ENCODE data around the gene PROM1.

Gene PROM1

DNA sequence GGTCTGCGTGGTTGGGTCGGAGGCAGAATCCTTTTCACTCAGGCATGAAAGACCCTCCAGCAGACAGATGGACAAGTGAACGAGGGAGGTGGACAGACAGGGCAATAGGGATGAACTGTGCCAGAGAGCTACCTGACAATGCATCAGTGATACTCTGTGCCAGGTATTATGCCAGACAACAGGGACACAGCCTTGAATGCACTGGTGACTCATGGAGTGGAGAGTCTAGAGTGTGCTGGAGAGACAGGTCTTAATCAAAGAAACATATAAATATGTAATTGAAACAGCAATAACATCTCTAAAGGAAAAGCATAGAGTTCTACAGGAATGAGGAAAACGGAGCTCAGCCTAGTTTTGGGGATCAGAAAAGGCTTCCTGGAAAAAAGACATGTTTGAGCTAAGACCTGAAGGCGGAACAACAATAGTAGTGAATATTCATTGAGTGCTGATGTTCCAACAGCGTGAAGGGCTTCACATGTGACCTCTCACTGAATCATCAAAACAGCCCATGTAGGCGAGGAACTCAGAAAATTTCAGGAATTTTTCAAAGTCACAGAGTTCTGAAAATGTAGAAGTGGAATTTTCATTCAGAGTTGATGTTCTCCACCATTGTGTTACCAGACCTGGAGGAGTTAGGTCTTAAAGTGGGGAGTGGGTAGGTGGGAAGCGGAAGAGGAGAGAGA lies 100.8 kb downstream of the PROM1 start:
- DNase-seq, result peak in 1 of 3 donors; percentile 25

DNA sequence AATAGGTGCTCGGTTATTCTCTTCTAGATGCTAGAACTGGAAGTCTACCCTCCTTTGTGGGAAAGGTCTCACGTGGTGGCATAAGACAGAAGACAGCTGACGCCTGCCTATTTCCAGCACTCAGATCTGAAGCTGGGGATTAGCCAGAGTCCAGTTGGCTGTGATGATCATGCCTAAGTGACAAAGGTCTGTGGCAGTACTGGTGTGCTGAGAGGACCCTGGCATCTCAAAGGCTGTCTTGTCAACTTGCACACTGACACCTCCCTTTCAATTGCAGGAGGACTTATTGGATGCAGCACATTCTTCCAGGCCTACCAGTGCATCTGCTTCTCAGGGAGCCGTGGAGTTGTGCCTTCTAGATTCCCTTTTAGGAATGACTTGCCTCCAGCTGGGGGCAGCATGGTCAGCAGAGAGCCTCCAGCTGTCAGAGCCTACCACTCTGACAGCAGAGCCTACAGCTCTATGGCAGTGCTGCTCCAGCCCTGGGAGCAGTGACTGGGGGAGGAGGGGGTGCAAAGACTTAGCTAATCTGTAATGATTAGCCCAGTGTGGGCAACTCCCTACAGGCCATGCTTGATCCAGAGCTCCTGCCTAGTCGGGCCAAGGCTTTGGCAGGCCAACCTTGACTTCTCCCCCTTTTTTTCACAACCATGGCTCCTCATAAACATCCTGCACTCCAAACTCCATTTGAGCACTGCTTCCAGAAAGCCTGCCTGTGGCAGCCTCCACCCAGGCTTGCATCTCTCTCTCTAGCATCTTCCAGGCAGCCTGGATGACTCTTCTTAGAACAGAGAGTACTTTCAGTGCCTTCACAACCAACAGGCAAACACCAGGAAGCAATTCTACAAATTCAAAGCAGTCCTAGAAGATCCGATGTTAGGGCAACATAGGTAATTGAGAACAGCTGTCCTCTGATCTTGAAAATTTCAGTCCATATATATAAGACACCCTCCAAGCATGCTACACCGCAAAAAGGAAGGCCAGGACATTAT lies 107.1 kb downstream of the PROM1 start:
- DNase-seq, result no peak

DNA sequence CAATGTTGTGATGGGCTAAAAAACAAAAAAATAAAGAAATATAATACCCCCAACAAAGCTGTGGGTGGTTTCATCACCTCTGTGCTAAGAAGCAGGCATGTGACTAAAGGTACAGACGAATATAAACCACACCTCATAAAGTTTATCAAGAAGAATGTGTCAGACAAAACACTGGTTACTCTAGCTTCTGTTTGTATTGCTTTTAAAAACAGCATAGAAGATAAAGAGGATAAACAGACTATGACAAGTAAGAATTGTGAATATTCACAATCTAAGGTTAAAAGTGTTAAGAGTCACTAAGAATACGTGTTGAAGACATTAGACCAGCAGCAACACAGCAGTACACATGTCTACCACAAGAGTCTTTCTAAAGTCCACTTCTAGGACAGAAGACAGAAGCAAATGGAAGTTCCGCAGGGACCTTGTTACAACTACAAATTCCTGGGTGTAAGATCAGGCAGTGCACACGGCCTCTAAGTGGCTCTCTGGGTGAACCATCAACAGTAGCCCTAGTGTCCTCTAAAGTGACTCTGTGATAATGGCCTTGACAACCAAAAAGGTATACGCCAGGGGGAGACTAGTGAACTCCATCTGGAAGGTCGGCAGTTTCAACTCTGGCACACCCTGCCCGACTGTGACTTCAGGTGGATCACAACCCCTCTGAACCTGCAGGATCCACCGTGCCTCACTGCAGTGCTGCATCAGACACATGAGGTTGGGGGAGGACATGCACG lies 112.6 kb downstream of the PROM1 start:
- no peak for DNase-seq

DNA sequence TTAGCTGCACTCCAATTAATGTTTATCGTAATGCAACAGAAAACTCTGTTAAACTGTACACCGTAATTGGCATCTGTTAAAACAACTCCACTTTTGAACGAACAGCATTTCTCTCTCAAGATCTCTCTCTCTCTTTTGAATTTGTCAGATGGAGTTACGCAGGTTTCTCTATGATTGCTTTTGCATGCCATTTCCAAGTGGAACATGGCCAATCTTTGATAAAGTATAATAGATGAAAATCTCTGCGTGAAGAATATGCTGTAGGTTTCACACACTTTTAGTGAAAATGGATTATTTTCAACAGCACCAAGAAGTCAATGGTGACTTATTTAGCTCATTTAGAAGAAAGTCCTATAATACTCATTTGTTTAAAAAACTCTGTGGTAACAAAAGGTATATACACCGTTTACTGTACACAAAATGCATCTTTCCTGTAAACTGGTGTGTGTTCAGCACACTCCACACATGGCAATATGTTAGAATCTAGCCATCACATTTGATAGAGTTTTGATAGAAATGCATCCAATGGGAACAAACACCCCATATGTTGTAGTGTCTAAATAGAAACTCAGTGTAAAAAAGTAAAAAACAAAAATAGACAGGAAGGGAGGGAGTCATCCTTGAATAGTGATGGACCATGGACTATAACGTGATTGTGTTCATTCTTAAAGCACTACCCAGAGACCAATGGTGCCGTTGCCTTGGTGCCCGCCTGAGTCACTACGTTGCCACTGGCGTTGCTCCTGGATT lies 115.1 kb downstream of the PROM1 start:
- no peak for DNase-seq

DNA sequence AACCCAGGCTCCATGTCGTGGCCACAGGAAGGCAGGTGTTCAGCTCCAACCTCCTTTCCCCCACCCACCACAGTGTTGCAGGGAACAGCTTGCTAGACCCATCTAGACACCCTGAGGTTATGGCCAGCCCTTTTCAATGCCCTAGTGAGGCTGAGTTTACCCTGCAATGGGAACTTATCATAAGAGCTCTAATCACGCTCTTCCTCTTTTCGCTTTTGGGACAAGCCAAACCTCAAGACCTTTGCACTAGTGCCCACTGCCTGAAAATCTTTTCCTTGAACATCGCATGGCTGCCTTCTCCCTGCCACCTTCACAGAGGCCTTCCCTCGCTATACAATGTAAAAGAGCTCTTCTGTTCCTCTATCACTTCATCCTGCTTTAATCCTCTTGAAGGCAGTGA lies 118.5 kb downstream of the PROM1 start:
- peak in 2 of 3 donors; percentile 21 to 39 for DNase-seq

DNA sequence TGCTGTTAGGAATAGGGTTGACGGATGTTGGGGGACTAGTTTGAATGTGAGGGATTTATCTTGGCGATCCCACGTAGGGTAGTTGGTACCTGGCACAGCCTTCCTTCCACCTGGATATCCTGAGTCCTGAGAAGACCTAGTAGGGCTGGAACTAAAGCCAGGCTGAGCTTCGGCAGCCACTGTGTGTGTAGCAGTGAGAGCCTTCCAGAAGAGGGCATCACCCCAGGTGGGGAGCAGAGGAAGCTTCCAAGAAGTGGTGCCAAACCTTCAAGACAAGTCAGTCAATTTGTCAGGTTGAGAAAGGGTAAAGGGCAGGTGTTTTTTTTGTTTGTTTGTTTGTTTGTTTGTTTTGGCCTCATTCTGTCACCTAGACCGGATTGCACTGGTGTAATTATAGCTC lies 119.7 kb downstream of the PROM1 start:
- DNase-seq, result no peak

DNA sequence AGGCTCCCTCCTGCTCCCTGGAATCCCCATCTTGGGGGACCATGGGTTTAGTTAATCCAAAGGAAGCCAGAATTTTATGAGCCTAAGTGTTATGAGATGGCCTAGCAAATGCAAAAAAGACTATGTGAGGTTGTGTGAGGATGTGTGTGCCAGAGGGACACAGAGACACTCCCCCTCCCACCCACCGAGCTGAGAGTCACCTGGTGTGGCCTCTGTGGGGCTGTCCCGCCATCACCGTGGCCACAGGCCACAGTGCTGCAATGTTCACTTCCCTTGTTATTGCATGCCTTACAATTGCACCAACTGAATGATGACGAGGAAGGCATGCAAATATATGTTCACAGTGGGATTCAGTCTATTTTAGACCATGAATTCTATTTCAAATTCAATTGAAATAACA lies 120.2 kb downstream of the PROM1 start:
- peak; percentile 59 to 75 (median 61) for DNase-seq

DNA sequence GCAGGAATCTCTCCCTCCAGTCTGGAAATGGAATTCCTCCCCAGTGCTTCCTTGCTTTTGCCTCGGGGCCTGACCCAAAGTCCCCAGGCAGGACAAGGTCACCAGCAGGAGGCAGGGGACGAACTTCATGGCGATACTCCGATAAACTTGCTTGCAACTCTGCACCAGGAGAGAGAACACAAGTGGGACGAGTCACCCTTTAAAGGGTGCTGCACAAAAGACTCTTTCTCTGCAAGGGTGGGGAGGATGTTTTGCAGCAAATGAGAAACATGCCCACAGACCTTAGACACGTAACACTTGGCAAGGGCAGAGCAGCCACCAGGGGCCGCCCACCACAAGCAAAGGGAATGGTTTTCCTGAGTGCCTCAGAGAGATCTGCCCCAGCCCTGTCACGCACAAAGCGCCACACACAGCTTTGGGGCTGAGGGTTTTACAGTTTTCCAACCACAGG lies 120.8 kb downstream of the PROM1 start, which contains the start of gene FGFBP2:
TSS of gene FGFBP2 (minus strand) at position 175 of the 451 bp plus-strand sequence. CDS start at position 129, 46 bp downstream.
- DNase-seq, result peak; percentile 48 to 64 (median 51)

DNA sequence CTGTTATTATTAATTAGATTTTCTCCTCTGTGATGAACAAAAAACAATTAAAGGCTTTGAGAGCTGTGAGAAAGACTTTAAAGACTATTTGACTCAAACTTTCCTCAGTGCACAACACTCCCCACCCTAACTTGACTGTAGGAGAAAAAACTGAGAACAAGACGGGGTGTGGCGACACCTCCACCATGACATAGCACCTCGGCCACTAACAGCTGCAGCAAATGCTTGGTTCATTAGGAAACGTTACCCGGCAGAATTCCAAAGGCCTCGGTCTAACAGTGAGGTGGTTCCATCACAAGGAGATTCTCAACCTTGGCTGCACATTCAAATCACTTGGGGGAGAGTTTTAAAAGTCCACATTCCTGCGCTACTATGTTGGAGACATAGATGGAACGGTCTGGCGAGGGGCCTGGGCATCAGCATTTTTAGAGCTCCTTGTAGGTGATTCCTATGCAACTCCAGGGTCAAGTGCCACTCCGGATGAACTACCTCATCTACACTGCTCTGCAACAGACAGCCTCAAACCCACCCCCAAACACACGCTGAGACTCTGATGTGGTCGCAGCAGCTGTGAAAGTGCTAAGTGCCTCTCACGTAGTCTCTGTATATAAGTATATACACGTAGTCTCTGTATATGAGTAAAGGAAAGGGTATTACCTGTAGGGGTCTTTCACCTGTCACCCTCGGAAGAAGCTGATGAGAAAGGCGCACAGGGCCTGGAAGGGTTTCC lies 121.9 kb downstream of the PROM1 start:
- no peak for DNase-seq

DNA sequence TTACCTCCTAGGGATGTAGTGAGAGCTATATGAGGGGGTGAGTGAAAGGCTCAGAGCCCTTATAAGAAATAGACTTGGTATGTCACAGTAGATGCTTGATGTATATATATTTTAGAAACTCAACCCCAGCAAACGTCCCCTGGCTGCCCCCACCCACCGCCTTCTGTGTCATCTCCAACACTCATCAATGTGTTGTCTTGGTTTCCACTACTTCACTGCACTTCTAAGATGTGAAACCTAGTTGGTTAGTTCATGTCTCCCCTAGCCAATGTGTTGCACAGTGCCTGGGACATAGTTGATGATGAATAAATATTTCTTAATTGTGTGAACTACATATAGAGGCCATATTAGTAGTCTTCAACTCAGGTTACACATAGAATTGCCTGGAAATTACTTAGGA lies 125.3 kb downstream of the PROM1 start:
- DNase-seq, result peak in 1 of 3 donors; percentile 36

DNA sequence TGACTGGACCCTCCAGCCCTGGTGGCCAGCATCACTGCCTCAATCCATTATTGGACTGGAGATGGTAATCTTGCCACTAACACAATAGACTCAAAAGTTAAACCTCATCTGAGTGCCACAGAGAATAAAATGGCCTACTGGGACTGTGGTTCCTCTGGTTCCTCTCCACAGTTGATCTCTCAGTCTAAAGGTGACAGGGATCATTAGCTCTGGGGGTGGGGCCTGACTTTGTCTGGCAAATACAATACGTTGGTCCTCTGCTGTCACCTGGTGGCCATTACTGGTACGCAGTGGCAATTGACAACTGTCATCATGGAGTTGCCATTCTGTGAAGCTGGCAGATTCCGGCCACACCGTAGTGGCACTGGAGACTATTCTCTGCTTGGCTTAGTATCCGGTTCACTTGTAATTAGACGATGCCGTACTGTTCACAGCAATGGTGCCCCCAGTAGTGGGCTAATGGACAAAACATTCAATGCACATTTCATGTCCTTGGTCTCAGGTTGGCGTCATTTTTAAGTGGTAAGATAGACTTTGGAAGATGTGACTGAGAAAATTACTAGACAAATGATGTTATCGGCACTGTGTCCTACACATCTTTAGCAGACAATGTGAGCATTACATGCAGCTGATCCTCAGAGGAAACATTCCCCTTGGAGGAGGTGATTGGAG lies 127.5 kb downstream of the PROM1 start:
- peak; percentile 88 to 92 (median 91) for DNase-seq

DNA sequence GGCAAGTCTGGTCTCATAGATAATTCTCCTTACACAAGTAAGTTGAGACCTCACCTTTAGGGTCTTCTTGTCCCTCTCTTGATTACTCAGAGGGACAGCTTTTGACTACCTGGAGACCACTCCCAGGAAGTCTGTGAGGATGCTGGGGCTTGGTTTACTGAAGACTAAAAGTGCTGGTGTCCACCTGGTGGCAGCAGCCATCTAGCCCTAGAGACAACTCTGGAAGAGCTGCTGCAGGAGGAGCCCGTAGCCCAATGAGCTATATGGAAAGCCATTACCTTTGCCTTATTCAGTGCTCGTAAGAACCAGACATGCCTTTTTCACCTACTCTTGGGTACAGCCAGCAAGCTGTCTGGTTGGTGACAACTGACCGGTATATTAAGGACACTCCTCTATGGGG lies 128.2 kb downstream of the PROM1 start:
- no peak for DNase-seq

DNA sequence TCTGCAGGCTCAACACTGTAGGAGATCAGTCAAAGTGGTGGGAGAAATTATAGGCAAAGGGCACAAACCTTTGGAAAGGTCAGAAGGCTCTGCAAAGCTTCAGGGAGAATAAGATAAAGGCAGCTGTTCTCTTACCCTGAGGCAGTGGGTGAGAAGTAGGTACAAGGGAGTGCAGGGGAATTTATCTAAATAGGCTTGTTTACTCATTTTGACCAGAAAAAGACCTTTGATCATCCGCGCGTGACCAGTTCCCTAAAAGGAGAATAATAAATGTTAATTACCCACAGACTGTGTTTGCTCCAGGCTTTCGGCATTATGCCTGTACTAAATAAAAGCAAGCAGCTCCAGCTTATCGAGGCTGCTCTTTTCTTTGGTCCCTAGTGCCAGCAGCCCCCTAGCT lies 130.2 kb downstream of the PROM1 start:
- DNase-seq, result no peak

DNA sequence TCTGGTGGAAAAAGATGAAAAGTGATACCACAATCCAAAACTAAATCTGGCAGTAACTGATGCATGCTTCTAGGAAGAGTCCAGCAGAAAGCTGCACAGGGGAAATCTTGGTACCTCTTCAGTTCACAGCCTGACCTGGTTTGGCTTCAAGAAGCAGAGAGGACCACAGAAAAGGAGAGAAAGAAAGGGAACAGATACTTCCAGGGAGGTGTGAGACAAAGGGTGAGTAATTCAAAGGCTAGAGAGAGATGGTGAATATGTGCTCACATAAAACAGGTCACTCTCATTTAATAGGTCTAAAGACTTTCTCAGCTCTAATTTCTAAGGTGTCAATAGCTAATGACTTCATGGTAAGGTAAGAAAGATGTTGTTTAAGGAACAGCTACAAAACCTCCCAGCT lies 132.0 kb downstream of the PROM1 start:
- no peak for DNase-seq

DNA sequence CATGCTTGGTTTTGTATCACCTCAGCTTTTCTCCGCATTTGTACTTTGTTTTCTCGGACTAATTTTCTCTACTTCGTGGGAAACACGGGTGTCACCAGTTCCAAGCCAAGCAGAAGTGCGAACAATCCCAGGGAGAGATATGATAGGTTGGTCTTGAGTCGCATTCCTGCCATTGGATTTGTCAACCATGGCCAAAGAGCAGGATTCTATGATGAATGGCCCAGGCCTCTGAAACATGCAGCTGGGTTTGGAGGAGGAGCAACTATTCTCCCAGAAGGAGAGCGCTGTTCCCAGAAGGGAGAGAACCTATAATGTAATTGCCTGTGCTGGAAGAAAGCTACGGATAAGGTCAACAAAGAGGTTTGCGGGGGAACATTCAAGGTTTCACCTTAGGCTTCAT lies 135.0 kb downstream of the PROM1 start:
- DNase-seq, result no peak

DNA sequence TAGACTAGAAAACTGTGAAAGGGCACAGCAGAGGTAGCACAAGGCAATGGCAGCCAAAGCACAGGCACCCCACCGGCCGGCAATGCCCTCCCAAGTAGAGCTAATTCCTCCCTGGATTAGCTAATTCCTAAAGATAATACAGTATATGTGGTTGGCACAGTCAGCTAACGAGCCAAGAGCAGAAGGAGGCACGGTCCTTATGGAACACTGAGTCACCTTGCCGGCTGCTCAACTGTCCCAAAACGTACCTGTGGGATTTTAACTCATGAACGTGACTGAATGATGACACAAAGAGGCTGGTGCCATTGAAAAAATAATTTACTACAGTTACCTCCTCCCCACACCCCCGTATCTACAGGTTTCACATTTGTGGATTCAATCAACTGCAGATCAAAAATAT lies 136.1 kb downstream of the PROM1 start:
- no peak for DNase-seq

DNA sequence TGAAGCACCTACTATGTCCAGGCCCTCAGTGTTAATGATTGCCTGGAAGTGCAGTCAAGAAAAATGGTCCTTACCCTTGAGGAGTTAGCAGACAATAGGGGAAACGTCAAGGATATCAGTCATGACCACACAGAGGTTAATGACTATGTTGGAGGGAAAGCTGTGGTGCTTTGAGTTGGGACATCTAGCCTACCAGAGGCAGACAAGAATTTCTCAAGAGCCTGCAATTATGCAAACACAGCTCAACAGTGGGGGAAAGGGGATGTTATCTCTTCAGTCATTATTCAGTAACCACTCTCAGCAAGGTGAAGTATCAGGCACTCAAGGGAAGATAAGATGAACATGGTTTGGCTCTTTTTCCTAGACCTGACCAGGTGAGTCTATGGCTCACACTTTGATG lies 138.3 kb downstream of the PROM1 start:
- DNase-seq, result peak; percentile 32 to 48 (median 47)

DNA sequence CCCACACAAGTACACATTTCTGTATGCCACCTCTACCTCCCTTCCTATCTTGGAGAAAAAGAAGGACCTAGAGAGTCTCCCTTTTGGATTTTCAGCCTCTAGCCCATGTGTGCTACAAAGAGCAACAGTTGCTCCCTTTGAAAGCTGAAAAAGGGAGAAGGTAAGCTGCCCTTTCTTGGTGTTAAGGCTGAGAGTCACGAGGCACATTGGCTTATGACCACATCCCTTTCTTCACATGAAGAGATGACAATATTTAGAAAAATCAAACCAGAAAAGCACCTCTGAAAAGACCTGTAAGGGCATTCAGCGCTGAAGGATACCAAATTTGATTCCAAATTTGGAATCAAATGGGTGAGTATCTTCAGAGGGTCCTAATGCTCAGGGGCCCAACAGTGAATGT lies 138.9 kb downstream of the PROM1 start:
- no peak for DNase-seq

DNA sequence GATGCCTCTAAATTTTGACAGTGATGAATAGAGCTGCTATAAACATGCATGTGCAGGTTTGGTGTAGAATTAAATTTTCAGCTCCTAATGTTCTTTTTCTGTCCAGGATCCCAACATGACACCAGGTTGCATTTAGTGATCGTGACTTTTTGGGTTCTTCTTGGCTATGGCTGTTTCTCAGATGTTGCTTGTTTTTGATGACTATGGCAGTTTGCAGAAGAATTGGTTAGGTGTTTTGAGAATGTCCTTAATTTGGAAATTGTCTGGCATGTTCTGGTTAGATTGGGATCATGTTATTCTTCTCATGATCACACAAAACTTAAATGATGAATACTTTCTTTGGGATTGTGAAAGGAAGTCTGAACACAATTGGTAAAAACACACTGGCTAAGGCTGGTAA lies 141.5 kb downstream of the PROM1 start:
- DNase-seq, result no peak

DNA sequence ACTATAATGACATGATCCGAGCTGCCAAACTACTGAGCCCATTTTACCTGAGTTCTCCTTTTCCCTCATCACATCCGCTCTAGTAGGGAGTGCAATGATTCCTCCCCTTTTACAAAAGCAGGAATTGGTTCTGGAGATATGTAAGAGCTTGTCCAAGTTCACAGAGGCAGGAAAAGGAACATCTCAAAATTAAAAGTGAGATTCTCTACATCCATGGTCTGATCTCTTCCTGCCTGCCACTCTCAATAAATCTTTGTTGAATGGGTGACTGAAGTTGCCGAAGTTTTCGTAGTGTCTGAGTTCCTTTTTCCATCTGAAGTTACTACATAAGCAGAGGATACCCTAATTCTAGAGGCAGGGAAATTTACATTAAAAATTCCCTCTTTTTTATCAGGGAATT lies 145.2 kb downstream of the PROM1 start, which contains the start of gene FGFBP1:
TSS of gene FGFBP1 (minus strand) at position 101 of the 400 bp plus-strand sequence. CDS start 2,108 bp downstream, outside the sequence.
- DNase-seq, result no peak

DNA sequence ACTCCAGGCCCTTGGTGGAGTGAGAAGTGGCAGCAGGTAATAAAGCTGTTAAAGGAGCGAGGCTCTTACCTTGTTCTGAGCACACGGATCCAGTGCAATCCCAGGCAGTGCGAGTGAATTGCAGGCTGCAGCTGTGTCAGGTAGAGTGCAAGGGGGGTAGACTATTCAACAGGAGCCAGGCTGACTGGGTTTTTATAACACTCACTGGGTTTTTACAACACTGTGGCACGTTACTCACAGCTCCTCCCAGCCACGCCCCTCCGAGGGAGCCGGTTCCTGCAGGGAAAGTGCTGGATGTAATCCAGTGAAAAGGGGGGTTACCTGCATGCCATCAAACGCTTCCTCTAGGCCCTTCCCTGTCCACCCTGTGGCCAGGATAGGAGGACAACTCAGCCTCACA lies 145.6 kb downstream of the PROM1 start:
- no peak for DNase-seq
